NCI-H146 (cell line): ENCODE results near the gene MLXIP.

Experiments used
- DNase-seq: peaks from one replicate; lab custom pipeline; 2025; lab: John Stamatoyannopoulos, UW

The MLXIP gene

DNA sequence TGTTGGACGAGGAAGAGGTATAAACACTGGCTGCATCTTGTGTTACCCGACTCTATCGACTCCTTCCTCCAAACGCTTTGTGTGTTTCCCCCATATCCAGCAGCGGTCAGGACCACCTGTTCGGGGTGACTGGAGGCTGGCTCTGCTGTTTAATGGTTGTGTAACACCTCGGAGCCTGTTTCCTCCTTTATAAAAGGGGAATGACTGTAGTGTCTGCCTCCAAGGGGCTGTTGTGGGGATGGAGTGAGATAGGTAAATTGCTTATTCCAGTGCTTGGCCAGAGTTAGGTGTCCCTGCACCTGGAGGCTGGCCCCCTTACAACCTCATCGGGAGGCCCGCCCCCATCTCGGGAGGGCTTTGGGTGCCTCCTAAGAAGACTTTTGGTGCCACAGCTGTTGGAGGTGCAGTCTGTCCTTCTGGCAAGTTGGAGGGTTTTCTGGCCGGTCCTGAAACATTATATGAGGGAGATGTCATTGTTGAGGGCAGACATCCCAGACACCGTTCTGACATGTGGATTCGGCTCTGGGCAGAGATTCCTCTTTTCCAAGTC is 1.1 kb downstream of the MLXIP start:
- peak; percentile 11 for DNase-seq

DNA sequence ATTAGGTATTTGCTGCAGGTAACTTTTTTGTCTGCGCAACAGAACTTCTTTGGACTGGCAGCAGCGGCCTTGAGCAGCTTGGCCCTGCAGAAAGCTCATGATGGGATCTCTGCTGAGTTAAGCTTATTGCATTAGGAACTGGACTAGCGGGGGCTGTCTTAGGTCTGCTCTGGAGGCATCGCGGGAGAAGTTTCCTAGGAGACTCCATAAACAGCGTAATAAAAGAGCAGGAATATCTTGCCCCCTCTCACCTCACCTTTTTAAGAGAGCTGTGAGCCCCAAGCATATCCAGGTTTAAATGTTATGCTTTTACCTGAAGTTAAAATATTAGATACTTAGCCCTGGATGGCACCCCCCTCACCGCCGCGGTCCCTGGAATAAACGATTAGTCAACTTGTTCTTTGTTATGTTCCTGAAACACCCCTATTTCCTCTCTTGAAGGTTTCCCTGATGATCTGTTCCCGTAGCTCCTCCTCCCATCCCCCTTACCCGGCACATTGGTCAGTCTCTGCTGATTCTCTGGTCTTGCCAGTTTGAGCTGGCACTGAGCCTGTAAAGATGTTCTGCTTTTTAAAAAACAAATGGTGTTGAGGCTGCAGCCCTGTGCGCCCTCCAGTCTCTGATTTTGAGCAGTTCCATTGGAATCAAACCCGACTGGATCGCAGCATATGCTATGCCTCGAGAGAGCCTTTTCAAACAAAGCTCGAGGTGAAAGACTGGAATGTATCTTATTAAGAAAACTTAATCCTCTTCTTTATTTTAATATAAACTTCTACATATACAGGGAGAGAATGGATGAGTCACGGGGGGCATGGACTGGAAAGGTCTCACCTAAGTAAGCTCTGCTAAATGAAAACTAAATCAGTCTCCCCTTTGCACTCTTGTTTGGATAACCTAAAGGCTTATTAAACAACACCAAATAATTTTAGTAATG is 1.9 kb downstream of the MLXIP start:
- DNase-seq: peak; percentile 4

DNA sequence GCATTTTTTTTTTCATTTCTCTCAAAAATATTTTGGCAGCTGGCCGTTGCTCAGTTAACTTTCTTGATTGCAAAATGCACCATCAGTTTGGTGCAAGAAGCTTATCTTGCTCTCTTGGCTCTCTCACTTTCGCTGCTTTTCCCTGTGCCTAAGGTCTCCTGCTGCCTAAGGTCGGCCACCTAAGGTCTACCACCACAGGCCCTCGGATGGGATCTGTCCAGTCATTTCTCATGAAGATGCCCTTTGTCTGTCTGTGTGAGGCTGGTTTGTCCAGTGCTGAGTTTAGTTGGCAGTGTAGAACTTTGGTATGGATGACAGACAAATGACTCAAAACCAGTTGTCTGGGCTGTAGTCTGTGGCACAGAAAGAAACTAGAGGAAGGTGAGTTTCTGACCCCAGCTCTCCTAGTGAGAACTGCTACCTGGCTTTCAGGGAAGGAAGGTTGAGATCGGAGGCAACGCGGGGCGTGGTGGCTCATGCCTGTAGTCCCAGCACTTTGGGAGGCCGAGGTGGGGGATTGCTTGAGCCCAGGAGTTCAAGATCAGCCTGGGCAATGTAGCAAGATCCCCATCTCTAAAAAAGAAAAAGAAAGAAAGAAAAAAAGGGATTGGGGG is 2.6 kb downstream of the MLXIP start:
- no peak for DNase-seq

DNA sequence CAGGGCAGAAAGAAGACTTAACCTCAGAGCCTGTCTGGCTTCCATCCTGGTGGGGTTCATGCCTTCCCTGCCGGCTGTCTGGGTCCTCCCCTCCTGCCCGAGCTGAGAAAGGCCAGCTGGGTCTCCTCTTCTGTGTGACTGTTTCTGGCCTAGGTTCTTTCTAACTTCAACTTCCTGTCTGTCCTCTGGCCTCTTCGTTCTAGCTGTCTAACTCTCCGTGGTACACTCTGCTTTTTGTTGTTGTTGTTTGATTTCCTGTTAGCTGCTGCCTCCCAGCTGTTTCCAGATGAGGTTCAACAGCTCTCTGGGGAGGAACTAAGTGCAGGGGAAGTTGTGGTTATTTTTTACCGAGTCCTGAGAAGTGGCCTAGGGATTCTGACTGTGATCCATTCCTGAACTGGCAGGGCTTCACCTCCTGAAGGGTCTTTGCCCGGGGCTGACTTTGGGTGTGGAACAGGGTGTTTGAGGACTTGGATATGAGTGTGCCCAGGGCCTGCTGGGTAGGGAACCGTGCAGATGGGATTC is 3.2 kb downstream of the MLXIP start:
- DNase-seq: no peak

DNA sequence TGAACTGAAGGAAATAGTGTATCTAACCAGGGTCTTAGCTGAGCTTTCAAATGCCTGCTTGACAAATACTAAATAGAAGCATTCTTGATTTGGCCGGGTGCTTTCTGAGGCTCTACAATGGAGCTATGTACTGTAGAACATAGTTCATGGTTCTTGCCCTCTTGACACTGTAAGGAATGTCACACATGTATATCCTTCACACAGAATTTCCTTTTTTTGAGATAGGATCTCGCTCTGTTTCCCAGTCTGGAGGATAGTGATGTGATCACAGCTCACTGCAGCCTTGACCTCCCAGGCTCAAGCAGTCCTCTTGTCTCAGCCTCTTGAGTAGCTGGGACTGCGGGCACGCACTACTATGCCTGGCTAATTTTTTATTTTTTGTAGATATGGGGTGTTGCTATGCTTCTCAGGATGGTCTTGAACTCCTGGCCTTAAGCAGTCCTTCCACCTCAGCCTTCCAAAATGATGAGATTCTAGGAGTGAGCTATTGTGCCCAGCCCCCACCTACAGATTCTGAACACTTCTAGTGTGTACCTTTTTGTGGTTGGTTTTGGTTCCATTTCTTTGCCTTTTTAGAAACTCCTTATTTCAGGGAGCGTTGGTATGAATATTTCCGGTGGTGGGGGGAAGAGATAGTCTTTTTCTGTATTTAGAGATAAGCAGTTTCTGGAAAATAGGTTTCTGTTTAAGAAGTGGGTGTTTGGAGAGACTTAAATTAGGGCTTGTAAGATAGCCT is 4.2 kb downstream of the MLXIP start:
- no peak for DNase-seq

DNA sequence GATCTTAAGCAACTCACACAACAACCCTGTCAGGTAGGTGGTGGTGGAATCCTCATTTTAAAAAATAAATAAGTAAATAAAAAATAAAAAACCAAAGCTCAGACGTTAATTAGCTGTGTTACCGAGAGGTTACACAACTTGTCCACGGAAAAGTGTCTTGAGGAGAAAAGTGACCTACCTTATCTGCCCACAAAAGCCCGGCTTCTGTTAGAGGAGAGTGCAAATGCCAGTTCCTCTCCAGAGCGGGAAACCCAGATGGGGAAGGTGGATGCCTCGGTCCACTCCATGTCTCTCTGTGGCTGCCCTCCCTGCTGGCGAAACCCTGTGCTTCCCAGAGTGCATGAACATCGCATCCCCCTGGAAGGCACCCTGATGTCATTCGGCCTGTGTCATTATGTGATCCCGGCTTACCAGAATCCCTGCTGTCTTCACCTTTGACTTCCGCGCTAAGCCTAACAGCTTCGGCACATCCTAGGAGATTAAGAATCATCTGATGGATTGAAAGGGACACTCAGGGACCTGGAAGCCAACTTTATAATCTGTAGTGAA is 6.4 kb downstream of the MLXIP start:
- DNase-seq: no peak

DNA sequence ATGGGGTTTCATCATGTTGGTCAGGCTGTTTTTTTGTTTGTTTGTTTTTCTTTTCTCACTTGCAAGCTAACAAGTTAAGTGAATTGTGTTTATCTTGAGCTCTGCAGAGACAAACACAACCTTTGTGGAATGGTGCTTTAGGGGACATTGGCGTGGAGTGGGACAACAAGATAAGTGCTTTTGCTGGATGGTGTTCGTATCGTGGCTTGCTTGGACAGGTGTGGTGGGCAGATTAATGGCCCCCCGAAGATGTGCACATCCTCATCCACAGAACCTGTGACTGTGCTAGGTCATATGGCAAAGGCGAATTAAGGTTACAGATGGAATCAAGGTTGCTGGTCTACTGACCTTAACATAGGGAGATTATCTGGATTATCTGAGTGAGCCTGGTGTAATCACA is 7.0 kb downstream of the MLXIP start:
- DNase-seq: no peak

DNA sequence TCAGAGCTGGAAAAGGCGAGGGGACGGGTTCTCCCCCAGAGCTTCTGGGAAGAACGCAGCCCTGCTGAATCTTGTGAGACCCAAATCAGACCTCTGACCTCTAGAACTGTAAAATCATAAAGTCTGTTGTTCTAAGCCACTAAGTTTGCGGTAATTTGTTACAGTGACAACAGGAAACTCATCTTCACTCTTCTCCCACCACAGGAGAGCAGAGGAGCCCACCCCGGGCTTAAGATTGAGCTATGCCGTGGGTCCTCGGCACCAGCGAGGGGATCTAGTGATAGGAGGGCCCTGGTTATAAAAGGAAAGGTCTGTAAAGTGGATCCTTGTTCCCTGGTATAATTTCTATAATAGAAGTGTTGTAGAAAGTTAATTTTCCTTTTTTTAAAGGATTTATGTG is 7.6 kb downstream of the MLXIP start:
- no peak for DNase-seq

DNA sequence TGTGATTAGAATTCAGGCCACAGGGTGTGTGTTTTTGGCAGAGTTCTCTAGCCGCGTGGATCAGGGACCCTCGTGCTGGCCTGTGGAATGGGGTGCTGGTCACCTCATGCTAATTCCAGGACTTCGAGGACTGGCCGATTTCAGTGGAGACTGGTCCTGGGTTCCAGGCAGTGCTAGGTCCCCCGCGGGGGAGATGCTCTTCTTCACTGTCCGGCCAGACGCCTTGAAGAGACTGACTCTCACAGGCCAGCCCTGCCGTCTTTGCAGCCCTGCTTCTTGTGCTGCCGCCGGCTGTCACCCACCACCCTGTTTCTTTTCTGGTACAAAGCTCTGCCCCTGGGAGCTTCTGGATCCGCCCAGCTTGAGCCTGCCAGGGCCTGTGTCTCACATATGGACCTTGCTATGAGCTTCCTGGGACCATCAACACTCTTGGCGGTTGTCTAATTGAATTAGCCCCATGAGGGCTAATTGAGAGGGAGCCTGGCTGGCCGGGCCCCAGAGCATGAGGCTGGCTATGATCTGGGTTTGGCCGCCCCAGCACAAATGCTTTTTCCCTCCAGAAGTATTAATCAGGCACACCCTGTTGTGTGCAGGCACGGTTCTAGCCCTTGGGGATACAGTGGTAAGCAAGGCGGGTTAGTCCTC is 8.2 kb downstream of the MLXIP start:
- no peak for DNase-seq

DNA sequence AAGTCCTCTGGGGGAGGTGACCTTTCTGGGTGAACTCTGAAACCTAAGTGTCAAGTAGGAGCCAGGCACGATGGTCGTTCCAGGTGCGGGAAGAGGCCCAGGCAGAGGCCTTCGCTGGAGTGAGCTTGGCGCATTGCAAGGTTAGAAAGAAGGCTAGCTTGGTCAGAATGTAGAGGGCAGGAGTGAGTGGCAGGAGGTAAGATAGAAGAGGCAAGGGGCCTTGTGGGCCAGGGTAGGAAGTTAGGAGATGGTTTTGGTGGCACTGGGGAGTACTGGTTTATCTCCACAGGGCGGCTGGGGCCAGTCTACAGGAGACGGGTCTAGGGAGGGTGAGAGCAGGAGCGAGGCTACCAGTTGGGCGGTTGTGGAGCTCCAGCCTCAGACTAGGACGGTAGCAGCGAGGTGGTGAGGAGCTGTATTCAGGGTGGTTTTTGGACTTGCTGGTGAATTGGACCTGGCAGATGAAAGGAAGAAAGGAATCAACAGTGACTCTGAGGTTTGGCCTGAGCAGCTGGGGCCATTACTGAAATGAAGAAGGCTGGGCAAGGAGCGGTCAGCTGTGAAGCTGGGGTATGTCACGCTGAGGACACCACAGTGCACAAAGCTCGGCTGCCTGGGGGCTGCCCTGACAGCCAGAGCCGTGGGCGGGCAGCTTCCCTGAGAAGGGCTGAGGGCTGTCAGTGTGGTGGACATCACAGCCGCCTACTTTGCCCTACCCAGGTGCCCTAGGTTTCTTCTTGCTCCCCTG is 9.0 kb downstream of the MLXIP start:
- DNase-seq: no peak

DNA sequence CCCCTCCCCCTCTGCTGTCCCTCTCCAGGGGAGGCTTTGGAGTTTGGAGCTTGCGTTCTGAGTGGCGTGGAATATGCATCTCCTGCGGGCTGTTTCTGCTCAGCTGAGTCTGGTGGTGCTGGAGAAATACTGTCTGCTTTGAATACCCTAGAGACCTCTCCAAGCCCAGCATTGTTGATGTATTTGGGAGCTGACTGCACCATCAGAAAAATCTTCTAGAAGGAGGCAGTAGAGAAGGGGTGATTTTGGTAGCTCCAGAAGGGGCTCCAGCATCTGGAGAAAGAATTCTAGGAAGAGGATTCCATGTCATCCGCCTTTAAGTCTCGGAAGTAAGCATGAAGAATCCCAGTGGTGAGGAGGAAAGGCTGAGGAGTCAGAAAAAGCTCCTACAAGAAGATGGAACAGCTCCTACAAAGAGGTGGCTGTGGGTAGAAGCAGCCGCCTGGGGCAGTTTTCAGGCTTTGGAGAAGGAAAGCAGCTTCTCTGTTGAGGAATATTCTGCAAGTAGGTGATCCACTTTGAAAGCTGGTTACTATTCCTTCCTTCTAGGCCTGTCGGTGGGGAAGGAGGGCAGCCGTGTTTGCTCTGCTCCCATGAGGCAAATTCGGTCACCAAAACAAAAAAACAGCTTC is 9.7 kb downstream of the MLXIP start:
- DNase-seq: no peak

DNA sequence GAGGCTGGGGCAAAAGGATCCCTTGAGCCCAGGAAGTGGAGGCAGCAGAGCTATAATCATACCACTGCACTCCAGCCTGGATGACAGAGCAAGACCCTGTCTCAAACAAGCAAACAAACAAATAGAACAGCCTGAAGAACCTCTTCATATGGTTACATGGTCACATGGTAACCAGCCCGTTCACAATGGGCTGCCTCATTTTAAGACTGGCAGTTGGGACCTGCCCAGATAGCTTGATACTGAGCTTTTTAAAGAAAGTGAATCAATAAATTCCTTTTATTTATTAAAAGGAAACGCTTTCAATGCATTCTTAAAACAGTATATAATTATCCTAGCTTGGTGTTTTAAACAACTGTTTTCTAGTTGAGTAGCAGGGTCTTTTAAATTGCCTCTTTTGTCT is 10.5 kb downstream of the MLXIP start:
- no peak for DNase-seq

DNA sequence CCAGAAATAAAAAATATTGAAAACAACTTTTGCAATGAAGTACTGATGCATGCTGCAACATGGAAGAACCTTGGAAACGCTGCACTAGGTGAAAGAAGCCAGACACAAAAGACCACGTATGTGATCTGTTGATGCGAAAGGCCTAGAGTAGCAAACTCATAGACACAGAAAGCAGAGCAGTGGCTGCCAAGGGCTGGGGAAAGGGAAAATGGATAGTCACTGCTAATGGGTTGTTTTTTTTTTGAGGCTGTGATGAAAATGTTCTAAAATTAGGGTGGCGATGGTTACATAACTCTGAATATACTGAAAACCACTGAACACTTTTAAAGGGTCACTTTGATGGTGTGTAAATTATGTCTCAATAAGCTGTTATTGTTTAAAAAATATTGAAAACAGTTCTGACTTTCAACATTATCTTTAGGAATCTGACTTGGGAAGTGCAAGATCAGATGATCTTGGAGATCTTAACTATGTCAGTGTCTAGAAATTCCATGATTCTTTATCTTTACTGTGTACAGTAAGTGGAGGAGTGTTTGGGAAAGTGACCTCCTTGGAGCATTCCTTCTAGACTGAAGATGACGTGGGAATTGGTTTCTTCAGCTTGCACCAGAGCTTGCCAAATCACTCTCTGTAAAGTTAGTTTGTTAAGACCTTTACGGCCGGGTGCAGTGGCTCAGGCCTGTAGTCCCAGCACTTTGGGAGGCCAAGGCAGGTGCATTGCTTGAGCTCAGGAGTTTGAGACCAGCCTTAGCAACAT is 12.4 kb downstream of the MLXIP start:
- no peak for DNase-seq

DNA sequence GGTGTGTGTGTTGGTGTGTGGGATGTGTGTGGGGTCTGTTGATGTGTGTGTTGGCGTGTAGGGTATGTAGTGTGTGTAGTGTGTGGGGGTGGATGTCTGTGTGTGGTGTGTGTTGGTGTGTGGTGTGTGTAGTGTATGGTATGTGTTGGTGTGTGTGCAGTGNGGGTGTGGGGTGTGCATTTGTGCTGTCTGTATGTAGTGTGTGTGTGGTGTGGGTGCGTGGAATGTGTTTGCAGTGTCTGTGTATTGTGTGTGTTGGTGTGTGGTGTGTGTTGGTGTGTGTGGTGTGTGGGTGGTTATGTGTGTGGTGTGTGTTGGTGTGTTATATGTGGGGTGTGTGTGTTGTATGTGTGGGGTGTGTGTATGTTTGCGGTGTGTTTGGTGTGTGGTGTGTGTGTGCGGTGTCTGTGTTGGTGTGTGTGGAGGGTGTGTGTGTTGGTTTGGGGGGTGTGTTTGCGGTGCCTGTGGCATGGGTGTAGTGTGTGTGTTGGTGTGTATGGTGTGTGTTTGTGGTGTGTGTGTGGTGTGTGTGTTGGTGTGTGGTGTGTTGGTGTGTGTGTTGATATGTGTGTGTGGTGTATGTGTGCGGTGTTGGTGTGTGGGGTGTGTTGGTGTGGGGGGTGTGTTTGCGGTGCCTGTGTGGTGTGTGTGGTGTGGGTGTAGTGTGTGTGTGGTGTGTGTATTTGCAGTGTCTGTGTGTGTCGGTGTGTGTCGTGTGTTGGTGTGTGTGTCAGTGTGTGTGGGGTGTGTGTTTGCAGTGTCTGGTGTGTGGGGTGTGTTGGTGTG is 14.7 kb downstream of the MLXIP start:
- no peak for DNase-seq

DNA sequence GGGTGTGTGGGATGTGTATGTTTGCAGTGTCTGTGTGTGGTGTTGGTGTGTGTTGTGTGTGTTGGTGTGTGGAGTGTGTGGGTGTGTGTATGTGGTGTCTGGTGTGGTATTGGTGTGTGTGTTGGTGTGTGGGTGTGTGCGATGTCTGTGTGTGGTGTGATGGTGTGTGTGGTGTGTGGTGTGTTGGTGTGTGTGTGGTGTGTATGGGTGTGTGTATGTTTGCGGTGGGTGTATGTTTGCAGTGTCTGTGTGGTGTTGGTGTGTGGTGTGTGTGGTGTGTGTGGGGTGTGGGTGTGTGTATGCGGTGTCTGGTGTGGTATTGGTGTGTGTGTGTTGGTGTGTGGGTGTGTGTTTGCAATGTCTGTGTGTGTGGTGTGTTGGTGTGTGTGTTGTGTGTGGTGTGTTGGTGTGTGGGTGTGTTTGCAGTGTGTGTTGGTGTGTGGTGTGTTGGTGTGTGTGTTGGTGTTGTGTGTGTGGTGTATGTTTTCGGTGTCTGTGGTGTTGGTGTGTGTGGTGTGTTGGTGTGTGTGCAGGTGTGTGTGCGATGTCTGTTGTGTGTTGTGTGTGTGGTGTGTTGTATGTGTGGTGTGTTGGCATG is 15.7 kb downstream of the MLXIP start:
- no peak for DNase-seq

DNA sequence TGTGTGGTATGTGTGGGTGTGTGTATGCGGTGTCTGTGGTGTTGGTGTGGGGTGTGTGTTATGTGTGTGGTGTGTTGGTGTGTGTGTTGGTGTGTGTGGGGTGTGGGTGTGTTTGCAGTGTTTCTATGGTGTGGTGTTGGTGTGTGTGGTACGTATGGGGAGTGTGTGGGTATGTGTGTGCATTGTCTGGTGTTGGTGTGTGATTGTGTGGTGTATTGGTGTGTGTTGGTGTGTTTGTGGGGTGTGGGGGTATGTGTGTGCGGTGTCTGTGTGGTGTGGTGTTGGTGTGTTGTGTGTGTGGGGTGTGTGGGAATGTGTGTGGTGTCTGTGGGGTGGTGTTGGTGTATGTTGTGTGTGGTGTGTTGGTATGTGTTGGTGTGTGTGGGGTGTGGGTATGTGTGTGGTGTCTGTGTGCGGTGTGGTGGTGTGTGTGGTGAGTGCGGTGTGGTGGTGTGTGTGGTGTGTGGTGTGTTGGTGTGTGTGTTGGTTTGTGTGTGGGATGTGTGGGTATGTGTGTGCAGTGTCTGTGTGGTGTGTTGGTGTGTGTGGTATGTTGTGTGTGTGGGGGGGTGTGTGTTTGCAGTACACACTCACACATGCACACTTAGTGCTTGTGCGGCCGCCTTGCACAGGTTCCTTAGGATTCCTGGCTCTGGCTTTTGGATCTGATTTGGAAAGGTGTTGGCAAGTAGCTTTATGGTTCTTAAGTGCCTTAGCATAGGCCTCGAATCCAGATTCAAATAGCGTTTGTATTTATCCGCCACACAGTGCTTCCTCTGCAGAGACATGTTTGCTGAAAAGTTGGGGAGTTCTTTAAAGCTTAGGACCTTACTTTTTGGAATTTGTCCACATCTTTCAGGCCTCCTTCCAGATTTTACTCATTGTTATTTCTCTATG is 16.4 kb downstream of the MLXIP start:
- DNase-seq: no peak

DNA sequence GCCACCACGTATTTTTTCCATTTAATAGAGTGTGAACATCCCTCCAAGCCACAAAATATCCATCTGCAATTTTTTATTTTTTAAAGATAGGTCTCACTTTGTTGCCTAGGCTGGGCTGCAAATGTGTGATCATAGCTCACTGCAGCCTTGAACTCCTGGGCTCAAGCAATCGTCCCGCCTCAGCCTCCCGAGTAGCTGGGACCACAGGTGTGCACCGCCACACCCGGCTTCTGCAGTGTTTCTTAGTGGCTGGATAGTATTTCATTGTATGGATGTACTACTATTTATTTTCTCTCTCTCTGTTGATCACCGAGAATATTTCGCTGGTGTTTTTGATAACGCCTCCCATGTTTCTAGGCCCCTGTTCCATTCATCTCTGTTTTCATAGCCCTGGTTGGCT is 17.5 kb downstream of the MLXIP start:
- no peak for DNase-seq
